Stomach (tissue), 4 donors: ENCODE measurements around the gene BORCS6.

ENCODE experiments used
- CTCF ChIP-seq, 7 experiments: fragments of 450-650 bp in 4 of 7; fragments of 200-600 bp in 3 of 7; sonication (generic) in 3 of 7; IDR thresholded peaks; one replicate each; pipeline ENCODE4 v1.5.1; 2016 to 2019; ENCODE audit warnings: antibody characterized with exemption in 7 of 7, control low read depth in 2 of 7, mild to moderate bottlenecking in 1 of 7
- EP300 ChIP-seq: sonication (generic); formaldehyde crosslinking; IDR thresholded peaks from one replicate; pipeline ENCODE4 v1.6.1; 2017; ENCODE audit warnings: antibody characterized with exemption
- POLR2A ChIP-seq, 4 donors: fragments of 450-650 bp; IDR thresholded peaks; one replicate each; pipeline ENCODE4 v1.6.1; 2016; ENCODE audit warnings: antibody characterized with exemption in 4 of 4, control low read depth in 2 of 4, mild to moderate bottlenecking in 1 of 4, moderate library complexity in 1 of 4
- POLR2AphosphoS5 ChIP-seq, 3 donors: sonication (generic); formaldehyde crosslinking; IDR thresholded peaks; one replicate each; pipeline ENCODE4 v1.6.1; 2016; ENCODE audit warnings: antibody characterized with exemption in 3 of 3

DNA sequence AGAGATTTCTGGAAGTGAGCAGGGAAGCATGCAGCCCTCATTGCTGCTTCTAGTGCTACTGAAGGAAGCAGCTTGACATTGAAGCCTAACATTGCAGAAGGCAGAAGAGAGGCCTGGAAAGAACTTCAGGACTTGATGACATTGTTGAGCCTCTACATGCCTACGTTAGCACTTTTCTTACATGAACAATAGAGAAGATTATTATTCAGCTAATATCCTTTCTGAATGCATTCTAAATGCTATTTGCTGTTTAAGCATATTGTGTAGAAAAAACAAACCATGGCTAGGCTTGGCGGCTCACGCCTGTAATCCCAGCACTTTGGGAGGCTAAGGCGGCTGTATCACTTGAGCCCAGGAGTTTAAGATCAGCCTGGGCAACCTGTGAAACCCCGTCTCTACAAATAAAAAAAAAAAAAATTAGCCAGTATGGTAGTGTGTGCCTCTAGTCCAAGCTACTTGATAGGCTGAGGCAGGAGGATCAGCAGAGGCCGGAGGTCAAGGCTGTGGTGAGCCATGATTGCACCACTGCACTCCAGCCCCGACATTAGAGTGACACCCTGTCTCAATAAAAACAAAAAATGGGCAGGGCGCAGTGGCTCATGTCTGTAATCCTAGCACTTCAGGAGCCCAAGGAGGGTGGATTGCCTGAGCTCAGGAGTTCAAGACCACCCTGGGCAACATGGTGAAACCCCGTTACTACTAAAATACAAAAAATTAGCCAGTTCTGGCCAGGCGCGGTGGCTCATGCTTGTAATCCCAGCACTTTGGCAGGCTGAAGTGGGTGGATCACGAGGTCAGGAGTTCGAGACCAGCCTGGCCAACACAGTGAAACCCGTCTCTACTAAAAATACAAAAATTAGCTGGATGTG is 22.6 kb upstream of the BORCS6 start:
- TF ChIP-seq CTCF (IDR thresholded peaks at IDR 0.05) (no peak), EP300 (no peak), POLR2A (IDR thresholded peaks at IDR 0.05) (no peak), POLR2AphosphoS5 (IDR thresholded peaks at IDR 0.05) (no peak)
